ENCODE results near the gene CYFIP2. TPM values are rescaled to one million over a fixed set of nuclear protein-coding genes. Genes with fewer than 3 reads are reported as not detected.

The CYFIP2 gene
- total and polyA plus RNA-seq, 2 of the 13 experiments (the other 11 are each of a cell fraction or from before 2014, with no cell fraction given) = 22.6 to 30.3 TPM

GRCh38 chr5:157288405-157289163, 22.7 kb downstream of the CYFIP2 start (continued):
- TF ChIP-seq SRSF1 (optimal IDR thresholded peaks at IDR 0.05; ENCODE audit: low read depth, low read length) (no peak), NAIF1 (CRISPR knock-in tag; IDR thresholded peaks at IDR 0.05; ENCODE audit: borderline replicate concordance) (no peak), ZNF17 (CRISPR knock-in tag; IDR thresholded peaks at IDR 0.05) (no peak), PREB (CRISPR knock-in tag; IDR thresholded peaks at IDR 0.05) (no peak), ZFP36L2 (CRISPR knock-in tag; IDR thresholded peaks at IDR 0.05) (no peak), SP5 (CRISPR knock-in tag; IDR thresholded peaks at IDR 0.05; ENCODE audit: borderline replicate concordance, low read depth) (0 out of 2 replicates have a peak, but pooled peaks have one; percentile 9), ZNF550 (CRISPR knock-in tag; IDR thresholded peaks at IDR 0.05; ENCODE audit: borderline replicate concordance) (no peak), REL (CRISPR knock-in tag; conservative IDR thresholded peaks at IDR 0.05) (no peak), SMARCE1 (IDR thresholded peaks at IDR 0.05; ENCODE audit: borderline replicate concordance) (no peak), SMAD9 (CRISPR knock-in tag; IDR thresholded peaks at IDR 0.05) (no peak), ZNF781 (CRISPR knock-in tag; IDR thresholded peaks at IDR 0.05; ENCODE audit: borderline replicate concordance, not compliant biosample characterization) (no peak), POLR2AphosphoS2 (IDR thresholded peaks at IDR 0.05; ENCODE audit: low read depth, low read length) (no peak), GPN1 (CRISPR knock-in tag; IDR thresholded peaks at IDR 0.05; ENCODE audit: borderline replicate concordance) (no peak), SRF (IDR thresholded peaks at IDR 0.05; ENCODE audit: low read depth, low read length) (no peak)
- TF ChIP-seq, protein P1, sequence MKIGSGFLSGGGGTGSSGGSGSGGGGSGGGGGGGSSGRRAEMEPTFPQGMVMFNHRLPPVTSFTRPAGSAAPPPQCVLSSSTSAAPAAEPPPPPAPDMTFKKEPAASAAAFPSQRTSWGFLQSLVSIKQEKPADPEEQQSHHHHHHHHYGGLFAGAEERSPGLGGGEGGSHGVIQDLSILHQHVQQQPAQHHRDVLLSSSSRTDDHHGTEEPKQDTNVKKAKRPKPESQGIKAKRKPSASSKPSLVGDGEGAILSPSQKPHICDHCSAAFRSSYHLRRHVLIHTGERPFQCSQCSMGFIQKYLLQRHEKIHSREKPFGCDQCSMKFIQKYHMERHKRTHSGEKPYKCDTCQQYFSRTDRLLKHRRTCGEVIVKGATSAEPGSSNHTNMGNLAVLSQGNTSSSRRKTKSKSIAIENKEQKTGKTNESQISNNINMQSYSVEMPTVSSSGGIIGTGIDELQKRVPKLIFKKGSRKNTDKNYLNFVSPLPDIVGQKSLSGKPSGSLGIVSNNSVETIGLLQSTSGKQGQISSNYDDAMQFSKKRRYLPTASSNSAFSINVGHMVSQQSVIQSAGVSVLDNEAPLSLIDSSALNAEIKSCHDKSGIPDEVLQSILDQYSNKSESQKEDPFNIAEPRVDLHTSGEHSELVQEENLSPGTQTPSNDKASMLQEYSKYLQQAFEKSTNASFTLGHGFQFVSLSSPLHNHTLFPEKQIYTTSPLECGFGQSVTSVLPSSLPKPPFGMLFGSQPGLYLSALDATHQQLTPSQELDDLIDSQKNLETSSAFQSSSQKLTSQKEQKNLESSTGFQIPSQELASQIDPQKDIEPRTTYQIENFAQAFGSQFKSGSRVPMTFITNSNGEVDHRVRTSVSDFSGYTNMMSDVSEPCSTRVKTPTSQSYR (CRISPR knock-in tag; IDR thresholded peaks at IDR 0.05; ENCODE audit: borderline replicate concordance) = no peak
- TF ChIP-seq, protein P2, sequence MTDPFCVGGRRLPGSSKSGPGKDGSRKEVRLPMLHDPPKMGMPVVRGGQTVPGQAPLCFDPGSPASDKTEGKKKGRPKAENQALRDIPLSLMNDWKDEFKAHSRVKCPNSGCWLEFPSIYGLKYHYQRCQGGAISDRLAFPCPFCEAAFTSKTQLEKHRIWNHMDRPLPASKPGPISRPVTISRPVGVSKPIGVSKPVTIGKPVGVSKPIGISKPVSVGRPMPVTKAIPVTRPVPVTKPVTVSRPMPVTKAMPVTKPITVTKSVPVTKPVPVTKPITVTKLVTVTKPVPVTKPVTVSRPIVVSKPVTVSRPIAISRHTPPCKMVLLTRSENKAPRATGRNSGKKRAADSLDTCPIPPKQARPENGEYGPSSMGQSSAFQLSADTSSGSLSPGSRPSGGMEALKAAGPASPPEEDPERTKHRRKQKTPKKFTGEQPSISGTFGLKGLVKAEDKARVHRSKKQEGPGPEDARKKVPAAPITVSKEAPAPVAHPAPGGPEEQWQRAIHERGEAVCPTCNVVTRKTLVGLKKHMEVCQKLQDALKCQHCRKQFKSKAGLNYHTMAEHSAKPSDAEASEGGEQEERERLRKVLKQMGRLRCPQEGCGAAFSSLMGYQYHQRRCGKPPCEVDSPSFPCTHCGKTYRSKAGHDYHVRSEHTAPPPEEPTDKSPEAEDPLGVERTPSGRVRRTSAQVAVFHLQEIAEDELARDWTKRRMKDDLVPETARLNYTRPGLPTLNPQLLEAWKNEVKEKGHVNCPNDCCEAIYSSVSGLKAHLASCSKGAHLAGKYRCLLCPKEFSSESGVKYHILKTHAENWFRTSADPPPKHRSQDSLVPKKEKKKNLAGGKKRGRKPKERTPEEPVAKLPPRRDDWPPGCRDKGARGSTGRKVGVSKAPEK (CRISPR knock-in tag; IDR thresholded peaks at IDR 0.05; ENCODE audit: borderline replicate concordance) = no peak
- TF ChIP-seq, protein P3, sequence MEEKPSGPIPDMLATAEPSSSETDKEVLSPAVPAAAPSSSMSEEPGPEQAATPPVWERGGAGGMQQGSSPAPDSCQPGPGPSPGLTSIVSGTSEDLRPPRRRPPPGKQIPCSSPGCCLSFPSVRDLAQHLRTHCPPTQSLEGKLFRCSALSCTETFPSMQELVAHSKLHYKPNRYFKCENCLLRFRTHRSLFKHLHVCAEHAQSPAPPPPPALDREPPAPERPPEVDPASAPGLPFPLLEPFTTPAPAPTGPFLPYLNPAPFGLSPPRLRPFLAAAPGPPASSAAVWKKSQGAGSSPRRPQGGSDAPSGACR (CRISPR knock-in tag; IDR thresholded peaks at IDR 0.05) = no peak
- TF ChIP-seq, protein P4, sequence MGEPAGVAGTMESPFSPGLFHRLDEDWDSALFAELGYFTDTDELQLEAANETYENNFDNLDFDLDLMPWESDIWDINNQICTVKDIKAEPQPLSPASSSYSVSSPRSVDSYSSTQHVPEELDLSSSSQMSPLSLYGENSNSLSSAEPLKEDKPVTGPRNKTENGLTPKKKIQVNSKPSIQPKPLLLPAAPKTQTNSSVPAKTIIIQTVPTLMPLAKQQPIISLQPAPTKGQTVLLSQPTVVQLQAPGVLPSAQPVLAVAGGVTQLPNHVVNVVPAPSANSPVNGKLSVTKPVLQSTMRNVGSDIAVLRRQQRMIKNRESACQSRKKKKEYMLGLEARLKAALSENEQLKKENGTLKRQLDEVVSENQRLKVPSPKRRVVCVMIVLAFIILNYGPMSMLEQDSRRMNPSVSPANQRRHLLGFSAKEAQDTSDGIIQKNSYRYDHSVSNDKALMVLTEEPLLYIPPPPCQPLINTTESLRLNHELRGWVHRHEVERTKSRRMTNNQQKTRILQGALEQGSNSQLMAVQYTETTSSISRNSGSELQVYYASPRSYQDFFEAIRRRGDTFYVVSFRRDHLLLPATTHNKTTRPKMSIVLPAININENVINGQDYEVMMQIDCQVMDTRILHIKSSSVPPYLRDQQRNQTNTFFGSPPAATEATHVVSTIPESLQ (CRISPR knock-in tag; conservative IDR thresholded peaks at IDR 0.05) = no peak
